GM19372 (cell line): ENCODE measurements around the gene ASB7.

ENCODE experiments used
- ATAC-seq: cut with Tn5 transposase; IDR thresholded peaks from one replicate; pipeline ENCODE4 v1.9.1; 2021; ENCODE audit warnings: mild to moderate bottlenecking, low read depth, moderate library complexity; ENCODE audit not compliant: unreplicated experiment

The ASB7 gene

DNA sequence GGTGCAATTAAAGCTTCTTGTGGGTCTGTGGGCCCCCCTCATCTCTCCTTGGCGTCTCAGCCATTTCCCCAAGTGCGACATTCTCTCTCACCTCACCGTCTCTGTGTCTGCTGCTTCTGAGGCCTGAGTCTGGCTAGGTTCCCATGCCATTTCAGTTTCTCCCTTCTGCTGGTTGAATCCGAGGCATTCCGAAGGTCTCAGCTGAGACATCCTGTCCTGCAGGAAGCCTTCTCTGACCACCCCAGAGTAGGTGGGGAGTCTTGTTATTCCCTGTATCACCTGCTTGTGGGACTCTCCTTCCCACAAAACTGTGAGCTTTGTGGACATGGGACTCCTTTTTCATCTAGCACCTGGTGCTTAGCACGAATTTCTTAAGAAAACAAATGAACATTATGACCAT, 78.3 kb downstream of the ASB7 start:
- ATAC-seq = no peak

DNA sequence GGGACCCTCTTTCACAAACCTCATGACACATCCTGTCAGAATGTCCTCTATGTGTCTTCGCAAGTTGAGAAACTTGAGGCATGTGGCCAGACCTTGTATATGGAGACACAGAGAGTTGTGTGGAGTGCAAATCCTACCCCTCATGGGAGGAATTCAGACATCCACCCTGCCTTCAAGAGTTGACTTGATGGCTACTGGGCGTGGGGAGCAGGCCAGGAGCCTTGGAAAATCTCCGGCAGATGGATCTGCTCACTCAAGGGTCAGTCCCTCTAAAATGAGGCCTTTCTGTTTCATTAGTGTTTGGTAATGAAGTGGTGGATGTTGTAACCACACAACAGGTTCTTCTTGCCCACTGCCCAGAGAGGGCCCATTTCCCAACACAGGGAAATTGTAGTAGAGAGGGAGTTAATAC, 79.0 kb downstream of the ASB7 start:
- ATAC-seq = no peak

GRCh38 chr15:100682468-100682867, 80.1 kb downstream of the ASB7 start:
- ATAC-seq = no peak

GRCh38 chr15:100683434-100683833, 81.0 kb downstream of the ASB7 start:
- ATAC-seq = no peak

GRCh38 chr15:100684591-100684990, 82.2 kb downstream of the ASB7 start:
- ATAC-seq = no peak

DNA sequence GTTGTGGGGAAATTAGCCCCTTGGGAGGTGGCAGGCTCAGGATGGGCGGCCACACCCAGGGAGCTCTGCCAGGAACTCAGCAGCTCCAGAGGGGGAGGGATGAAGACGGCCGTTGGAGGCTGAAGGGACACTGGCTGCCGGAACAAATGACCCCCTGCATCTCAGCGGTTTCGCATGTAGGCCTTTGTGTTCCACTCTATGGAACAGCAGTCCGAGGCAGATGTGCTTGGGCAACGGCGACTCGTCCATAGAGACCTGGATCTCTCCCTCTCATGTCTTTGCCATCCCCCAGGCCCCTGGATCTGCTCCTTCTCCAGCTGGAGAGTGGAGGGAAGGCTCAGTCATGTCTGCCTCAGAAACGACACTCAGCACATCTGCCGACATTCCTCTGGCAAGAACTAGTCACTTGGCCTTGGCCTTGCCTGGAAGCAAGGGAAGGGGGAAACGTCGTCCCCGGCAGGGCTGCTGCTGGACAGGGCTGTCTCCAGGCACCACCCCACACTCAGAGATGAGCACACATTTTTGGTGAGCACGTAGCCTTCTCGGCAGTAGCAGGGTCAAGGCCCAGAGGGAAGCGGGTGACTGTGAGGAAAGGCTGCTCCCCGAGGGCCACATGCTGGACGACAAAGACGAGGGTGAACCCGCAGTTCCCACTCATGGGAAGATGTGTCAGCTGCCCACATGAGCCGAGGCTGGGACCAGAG, 83.8 kb downstream of the ASB7 start:
- ATAC-seq = no peak

DNA sequence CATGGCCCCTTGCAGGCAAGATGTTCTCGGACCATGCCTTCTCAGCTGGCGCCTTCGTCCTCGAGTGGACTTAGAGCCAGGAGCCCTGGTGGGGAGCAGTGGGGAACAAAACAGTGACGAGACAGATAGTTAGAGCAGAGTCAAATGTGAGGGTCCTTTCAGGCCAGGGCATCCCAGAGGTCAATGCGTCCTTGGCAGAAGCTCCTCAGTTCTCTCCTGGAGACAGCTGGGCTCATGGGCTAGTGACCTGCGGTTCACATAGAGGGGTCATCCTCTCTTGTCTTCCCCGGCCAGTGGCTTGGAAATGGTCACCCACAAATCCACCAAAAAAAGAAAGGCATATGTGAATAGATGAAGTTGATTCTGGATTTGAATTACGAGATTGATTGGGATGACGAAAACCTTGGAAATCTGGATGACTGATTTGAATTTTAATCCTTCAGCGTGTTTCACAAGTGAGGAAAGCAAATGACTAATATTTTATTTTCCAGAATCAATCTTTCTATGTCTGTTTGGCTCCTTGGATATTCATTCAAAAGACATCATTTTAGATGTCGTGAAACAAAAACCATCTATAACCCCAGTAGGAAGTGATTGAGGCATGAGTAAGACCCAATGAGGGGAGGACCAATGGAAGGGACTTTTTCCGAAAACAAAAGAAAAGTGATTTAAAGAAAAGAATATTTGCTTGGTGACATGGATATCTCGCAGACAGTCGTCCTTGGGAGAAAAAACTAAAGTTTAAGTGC, 84.5 kb downstream of the ASB7 start:
- no peak for ATAC-seq

DNA sequence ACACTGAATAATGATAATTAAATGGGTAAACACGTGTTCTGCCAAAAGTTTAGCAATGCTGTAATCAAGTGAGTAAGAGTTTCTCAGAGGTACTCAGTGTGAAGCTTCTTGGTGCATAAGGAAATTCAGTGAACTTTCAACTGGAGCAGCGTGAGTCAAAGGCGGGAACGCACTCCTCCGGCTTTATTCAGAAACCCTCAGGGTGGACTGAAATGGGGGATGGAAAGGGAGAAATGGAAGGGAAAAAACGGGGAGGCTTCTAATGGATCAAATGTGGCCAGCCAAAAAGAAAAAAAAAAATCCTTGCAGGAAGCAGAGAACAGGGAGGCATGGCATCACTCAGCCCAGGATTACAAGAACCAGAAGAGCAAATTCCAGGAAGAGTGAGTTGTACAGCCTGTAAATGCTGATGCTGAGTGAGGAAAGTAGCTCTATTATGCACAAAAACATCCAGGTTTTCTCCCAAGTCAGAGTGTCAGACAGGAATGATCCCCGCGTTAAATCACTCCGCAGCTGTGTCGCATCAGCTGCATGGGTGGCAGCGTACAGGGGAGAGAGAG, 85.3 kb downstream of the ASB7 start:
- ATAC-seq = no peak

GRCh38 chr15:100688549-100689120, 86.2 kb downstream of the ASB7 start:
- no peak for ATAC-seq

DNA sequence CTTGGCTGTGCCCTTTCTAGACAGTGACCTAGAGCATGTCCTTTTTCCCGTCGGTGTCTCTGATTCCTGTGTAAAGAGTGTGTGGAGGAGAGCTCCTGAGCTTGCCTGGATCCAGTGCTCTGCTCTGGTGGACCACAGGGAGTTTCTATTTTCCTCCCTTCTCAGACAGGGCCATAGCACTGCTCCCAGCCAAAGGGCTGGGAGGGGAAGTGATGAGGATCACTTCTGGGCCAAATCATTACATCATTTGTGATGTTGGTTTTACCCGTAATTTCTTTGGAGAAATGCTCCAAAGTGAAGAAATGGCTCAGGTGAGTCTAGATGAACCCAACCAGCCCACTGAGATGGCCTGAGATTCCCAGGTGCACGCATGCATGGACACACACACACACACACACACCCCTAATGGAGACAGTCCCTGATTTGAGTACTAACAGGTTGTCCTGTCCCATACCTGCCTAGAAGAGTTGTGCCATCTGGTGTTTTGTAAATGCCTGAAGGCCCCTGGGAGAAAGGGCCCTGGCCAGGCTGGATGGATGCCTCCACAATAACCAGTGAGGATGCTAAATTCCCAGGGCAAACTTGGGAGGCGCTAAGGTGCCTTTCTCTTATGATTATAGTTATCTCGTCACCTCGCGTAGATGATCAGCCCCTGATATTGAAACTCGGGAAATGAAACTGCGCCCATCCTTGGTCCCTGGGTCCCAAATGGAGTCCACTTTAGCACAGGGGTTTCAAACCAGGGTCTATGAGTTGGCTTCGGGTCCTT, 86.9 kb downstream of the ASB7 start:
- ATAC-seq = no peak

GRCh38 chr15:100690032-100690794, 87.8 kb downstream of the ASB7 start:
- no peak for ATAC-seq

GRCh38 chr15:100690795-100691158, 88.4 kb downstream of the ASB7 start:
- no peak for ATAC-seq

GRCh38 chr15:100691321-100691720, 88.9 kb downstream of the ASB7 start:
- no peak for ATAC-seq

GRCh38 chr15:100692246-100692645, 89.9 kb downstream of the ASB7 start:
- ATAC-seq = no peak

DNA sequence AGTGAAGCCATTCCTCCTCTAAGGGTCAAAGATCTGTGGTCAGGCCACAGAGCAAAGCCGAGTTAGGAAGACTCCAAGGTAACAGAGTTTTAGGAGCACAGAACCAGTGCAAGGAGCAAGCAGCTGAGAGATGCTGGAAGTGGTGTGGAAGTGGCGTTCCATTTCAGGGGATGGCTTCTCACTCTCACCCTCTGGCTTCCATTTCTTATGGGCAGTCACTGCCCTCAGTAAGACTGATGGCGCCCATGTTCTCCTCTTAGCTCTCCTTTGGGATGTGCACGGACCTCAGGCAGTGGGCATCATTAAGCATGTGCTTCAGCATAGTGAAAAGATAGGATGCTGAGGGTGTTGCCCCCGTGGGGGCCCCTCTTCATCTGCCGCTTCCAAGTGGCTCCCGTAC, 90.3 kb downstream of the ASB7 start:
- ATAC-seq = no peak

DNA sequence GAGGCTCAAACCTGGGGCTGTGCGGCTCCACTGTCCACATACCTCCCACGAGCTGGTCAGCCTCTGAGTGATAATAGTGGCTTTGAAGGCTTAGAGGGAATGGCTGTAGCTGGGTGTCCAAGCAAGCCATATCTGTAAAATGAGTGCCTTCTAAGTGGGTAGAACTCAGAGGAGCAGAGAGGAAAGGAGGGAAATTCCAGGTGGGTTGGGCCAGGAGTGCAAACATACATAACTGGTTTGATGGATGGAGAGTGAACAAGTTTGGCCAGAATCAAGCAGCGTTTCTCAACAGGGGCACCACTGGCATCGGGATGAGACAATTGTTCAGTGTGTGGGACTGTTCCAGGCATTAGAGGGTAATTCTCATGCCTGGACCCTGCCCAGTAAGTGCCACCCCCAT, 91.1 kb downstream of the ASB7 start:
- ATAC-seq = no peak

DNA sequence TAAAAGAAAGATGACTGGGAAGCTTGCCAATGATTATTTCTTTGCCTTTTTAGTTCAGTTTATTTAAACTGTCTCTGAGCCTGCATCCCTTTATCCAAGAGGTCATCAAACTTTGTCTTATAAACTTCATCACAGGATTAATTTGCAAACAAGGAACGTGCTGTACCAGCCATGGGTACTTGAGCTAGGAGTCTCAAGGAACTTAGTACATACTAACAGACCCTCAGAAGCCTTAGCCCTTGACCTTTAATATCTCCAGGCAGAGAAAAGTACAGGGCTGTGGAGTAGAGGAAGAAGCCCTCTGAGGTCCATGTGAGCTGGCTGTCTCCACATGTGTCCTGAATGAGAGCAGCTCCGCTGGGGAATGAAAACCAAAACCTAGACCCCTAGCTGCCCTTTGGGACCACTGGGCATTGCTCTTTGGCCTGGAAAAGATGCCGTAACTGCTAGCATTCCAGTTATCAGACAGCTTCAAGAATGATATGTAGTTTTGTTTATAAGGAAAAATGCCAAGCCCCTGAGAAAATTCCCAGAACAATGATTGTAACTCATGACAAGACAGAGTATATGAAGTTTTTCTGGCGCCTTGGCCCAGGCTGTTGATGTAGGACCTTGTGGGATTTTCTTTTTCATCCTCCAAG, 92.1 kb downstream of the ASB7 start:
- ATAC-seq = no peak

DNA sequence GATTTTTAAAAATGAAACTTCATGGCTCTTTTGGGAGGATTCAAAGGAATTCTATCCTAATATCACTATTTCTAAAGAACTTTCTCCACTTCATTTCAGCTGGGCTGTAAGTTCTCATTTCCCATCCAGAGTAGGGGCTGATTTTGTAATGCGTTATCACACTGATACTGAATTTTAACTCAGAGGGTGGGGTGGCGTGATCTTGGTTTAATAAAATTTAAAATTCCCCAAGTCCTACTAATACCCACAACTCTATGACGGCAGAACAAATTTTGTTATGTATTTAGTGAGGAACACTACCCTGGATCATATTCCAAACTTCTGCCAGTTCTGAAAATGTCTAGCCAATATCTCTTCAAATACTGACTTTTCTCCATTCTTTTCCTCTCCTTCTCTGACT, 92.7 kb downstream of the ASB7 start:
- no peak for ATAC-seq

DNA sequence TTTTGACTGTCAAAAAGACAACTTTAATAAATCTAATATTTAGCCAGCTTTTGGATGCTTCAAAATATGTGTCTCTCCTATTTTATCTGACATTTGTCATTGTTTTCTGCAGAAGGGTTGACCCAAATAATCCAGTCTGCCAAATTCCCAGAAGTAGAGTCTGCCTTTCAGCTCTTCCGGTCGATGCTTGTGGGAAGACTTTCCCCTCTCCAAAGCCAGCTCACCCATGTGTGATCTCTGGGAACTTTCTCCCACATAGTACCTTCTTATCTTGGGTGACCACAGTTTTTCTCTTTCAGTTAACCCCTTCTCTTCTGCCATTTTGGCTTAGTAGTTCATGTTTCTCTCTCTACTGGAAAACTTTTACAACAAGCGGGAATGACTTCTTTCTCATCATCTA, 94.1 kb downstream of the ASB7 start:
- ATAC-seq = no peak
